Measurements from ENCODE around the gene BLNK.

GRCh38 chr10:96310321-96310669 is 38.9 kb upstream of the BLNK start:
- no peak for TF ChIP-seq CTCF (IDR thresholded peaks at IDR 0.05)
- TF ChIP-seq ZFX (IDR thresholded peaks at IDR 0.05; ENCODE audit: borderline replicate concordance), result no peak

Measured in 22Rv1 (cell line).